WTC11 (cell line): ENCODE measurements around the gene GPC5.

Experiments
- ATF3 ChIP-seq: sonication (generic); formaldehyde crosslinking; conservative IDR thresholded peaks from 2 replicates; pipeline ENCODE4 v1.8.1; 2022; ENCODE audit warnings: mild to moderate bottlenecking, missing genetic modification reagents
- ELF4 ChIP-seq: sonication (generic); formaldehyde crosslinking; IDR thresholded peaks from 2 replicates; pipeline ENCODE4 v1.8.1; 2022; ENCODE audit warnings: low read depth, mild to moderate bottlenecking, moderate library complexity, missing genetic modification reagents
- FOXJ3 ChIP-seq: sonication (generic); formaldehyde crosslinking; IDR thresholded peaks from 2 replicates; pipeline ENCODE4 v1.9.0; 2021; ENCODE audit warnings: missing genetic modification reagents, mild to moderate bottlenecking, borderline replicate concordance
- FOXP1 ChIP-seq: sonication (generic); formaldehyde crosslinking; IDR thresholded peaks from 2 replicates; pipeline ENCODE4 v1.8.0; 2022; ENCODE audit warnings: missing genetic modification reagents, mild to moderate bottlenecking, moderate library complexity, borderline replicate concordance
- JUN ChIP-seq: sonication (generic); formaldehyde crosslinking; IDR thresholded peaks from 2 replicates; pipeline ENCODE4 v1.8.0; 2023; ENCODE audit warnings: mild to moderate bottlenecking, missing genetic modification reagents
- MAX ChIP-seq: sonication (generic); formaldehyde crosslinking; IDR thresholded peaks from 2 replicates; pipeline ENCODE4 v1.8.0; 2022; ENCODE audit warnings: mild to moderate bottlenecking, missing genetic modification reagents
- MLX ChIP-seq: sonication (generic); formaldehyde crosslinking; IDR thresholded peaks from 2 replicates; pipeline ENCODE4 v1.8.1; 2023; ENCODE audit warnings: mild to moderate bottlenecking, missing genetic modification reagents, moderate library complexity
- NR2C2 ChIP-seq: sonication (generic); formaldehyde crosslinking; IDR thresholded peaks from 2 replicates; pipeline ENCODE4 v1.8.0; 2022; ENCODE audit warnings: mild to moderate bottlenecking, missing genetic modification reagents
- TEAD4 ChIP-seq: sonication (generic); formaldehyde crosslinking; IDR thresholded peaks from 2 replicates; pipeline ENCODE4 v1.8.0; 2022; ENCODE audit warnings: mild to moderate bottlenecking, missing genetic modification reagents
- ZNF232 ChIP-seq: sonication (generic); formaldehyde crosslinking; IDR thresholded peaks from 2 replicates; pipeline ENCODE4 v1.8.0; 2022; ENCODE audit warnings: mild to moderate bottlenecking, missing genetic modification reagents
- ZNF263 ChIP-seq: sonication (generic); formaldehyde crosslinking; IDR thresholded peaks from 2 replicates; pipeline ENCODE4 v1.8.1; 2022; ENCODE audit warnings: low read depth, mild to moderate bottlenecking, moderate library complexity, missing genetic modification reagents
- TF ChIP-seq, protein P1 (sequence below): fragments of 200-600 bp; IDR thresholded peaks from 2 replicates; pipeline ENCODE4 v1.8.0; 2022; ENCODE audit warnings: antibody characterized with exemption
- TF ChIP-seq, protein P2 (sequence below): sonication (generic); formaldehyde crosslinking; IDR thresholded peaks from 2 replicates; pipeline ENCODE4 v1.8.1; 2023; ENCODE audit warnings: mild to moderate bottlenecking, moderate library complexity, missing genetic modification reagents

DNA sequence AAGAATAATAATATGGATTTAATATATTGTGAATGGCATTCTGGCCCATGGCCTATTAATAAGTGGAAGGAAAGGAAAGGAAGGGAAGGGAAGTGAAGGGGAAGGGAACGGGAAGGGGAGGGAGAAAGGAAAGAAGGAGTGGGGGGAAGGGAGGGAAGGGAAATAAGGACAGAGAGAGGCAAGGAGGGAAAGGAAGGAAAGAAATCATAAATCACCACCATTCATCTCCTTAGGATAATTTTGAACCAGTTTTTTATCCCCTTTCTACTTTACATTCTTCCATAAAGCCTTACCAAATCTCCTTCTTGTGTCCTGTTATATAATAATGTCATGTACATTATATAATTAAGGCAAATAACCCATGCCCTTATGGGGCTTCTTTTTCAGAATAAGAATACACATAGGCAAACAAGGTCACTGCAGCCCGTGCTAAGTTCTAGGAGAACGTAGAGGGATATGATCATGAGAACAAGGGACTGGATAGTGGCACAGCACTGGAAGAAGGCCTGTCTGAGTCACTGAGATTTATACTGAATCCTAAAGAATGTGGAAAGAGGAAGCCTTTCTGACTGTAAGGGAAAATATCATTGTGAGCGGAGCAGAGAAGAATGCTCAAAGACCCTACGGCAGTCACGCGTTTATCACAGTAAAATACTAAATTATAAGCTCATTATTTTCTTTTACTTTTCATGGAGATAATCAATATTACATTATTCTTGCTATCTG, 1383.7 kb downstream of the GPC5 start:
- no peak for TF ChIP-seq ZNF263 (CRISPR knock-in tag)
- TF ChIP-seq MLX (CRISPR knock-in tag), result no peak
- TF ChIP-seq ELF4 (CRISPR knock-in tag), result no peak
- no peak for TF ChIP-seq TEAD4 (CRISPR knock-in tag)
- TF ChIP-seq, protein P1, sequence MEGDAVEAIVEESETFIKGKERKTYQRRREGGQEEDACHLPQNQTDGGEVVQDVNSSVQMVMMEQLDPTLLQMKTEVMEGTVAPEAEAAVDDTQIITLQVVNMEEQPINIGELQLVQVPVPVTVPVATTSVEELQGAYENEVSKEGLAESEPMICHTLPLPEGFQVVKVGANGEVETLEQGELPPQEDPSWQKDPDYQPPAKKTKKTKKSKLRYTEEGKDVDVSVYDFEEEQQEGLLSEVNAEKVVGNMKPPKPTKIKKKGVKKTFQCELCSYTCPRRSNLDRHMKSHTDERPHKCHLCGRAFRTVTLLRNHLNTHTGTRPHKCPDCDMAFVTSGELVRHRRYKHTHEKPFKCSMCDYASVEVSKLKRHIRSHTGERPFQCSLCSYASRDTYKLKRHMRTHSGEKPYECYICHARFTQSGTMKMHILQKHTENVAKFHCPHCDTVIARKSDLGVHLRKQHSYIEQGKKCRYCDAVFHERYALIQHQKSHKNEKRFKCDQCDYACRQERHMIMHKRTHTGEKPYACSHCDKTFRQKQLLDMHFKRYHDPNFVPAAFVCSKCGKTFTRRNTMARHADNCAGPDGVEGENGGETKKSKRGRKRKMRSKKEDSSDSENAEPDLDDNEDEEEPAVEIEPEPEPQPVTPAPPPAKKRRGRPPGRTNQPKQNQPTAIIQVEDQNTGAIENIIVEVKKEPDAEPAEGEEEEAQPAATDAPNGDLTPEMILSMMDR, result no peak
- TF ChIP-seq FOXJ3 (CRISPR knock-in tag), result no peak
- TF ChIP-seq MAX, result no peak
- TF ChIP-seq NR2C2 (CRISPR knock-in tag), result no peak
- no peak for TF ChIP-seq FOXP1
- TF ChIP-seq ZNF232 (CRISPR knock-in tag), result no peak
- TF ChIP-seq, protein P2, sequence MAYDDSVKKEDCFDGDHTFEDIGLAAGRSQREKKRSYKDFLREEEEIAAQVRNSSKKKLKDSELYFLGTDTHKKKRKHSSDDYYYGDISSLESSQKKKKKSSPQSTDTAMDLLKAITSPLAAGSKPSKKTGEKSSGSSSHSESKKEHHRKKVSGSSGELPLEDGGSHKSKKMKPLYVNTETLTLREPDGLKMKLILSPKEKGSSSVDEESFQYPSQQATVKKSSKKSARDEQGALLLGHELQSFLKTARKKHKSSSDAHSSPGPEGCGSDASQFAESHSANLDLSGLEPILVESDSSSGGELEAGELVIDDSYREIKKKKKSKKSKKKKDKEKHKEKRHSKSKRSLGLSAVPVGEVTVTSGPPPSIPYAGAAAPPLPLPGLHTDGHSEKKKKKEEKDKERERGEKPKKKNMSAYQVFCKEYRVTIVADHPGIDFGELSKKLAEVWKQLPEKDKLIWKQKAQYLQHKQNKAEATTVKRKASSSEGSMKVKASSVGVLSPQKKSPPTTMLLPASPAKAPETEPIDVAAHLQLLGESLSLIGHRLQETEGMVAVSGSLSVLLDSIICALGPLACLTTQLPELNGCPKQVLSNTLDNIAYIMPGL (CRISPR knock-in tag), result no peak
- TF ChIP-seq ATF3 (CRISPR knock-in tag), result no peak
- no peak for TF ChIP-seq JUN
